AG09309 (cell line): ENCODE results near the gene VTCN1.

Experiments
- DNase-seq: peaks from one replicate; pipeline ENCODE4 v3.0.0-alpha.2; 2010; ENCODE audit warnings: low read depth
- H3K4me3 ChIP-seq: 2 replicates; pipeline ENCODE4 v1.5.1; 2011; ENCODE audit warnings: mild to moderate bottlenecking, low read depth, low read length, moderate library complexity; ENCODE audit not compliant: control insufficient read depth
- CTCF ChIP-seq: IDR thresholded peaks from 2 replicates; pipeline ENCODE4 v1.5.1; 2011; ENCODE audit warnings: mild to moderate bottlenecking, low read depth, low read length, inconsistent platforms; ENCODE audit not compliant: insufficient read depth, control insufficient read depth; ENCODE audit errors: missing control alignments

The VTCN1 gene

GRCh38 chr1:117231748-117232373 is 21.1 kb upstream of the VTCN1 start:
- TF ChIP-seq CTCF, result no peak
- H3K4me3 ChIP-seq, result no peak overlapping the region
- no peak for DNase-seq

- DNase-seq, result no peak
- H3K4me3 ChIP-seq, result no peak overlapping the region
- no peak for TF ChIP-seq CTCF
Observed at GRCh38 chr1:117231312-117231711, 20.6 kb upstream of the VTCN1 start.

- no peak overlapping the region for H3K4me3 ChIP-seq
- no peak for TF ChIP-seq CTCF
- DNase-seq, result no peak
Observed at GRCh38 chr1:117229217-117229616, 18.5 kb upstream of the VTCN1 start.

GRCh38 chr1:117225931-117226330 is 15.2 kb upstream of the VTCN1 start:
- no peak for TF ChIP-seq CTCF
- no peak for DNase-seq
- H3K4me3 ChIP-seq, result no peak overlapping the region

GRCh38 chr1:117216718-117217117 is 6.0 kb upstream of the VTCN1 start:
- no peak for DNase-seq
- H3K4me3 ChIP-seq, result no peak overlapping the region
- no peak for TF ChIP-seq CTCF

GRCh38 chr1:117215733-117216462 is 5.2 kb upstream of the VTCN1 start:
- DNase-seq, result no peak
- no peak overlapping the region for H3K4me3 ChIP-seq
- no peak for TF ChIP-seq CTCF
